Measurements from ENCODE around the gene SLC8A1. TPM values are rescaled to one million over a fixed set of nuclear protein-coding genes. Genes with fewer than 3 reads are reported as not detected.

Gene SLC8A1
- total RNA-seq, 2 experiments from 2014 or later = 1.9 to 2.3 TPM

DNA sequence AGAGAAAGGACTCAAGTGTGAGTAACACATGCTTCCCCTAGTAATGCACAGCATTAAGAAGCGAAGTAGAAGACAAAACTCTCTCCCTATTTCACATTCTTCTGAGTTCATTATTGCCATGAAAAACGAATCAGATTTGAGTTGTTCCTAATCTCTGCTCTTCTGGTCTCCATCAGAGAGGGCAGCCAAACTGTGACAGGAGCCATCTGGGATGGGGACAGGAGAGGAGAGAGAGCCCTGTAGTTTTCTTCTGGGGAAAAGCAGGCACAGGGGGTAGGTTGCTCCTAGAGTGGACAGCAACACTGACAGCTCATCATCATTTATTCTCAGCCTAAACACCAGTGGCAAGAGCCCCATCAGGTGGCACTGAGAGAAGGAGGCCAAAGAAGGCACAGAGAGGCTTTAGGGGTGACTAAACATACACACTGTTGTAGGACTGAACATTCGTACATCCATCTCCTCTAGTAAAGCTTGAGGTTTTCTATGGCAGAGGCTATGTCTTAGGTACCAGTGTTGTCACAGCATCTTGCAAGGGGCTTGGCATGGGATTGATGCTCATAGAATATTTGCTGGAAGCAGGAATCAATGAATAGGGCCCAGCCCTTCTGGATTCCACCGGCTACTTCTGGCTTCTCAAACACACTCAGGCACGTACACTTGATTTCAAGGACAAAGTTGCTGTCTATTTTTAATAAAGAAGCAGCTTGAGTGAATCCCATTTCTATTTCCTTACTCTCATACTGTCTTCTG, 33.1 kb downstream of the SLC8A1 start:
- CTCF ChIA-PET = interaction anchor here (0.9 kb wide), 1 partner anchor 504 kb away, joined by 3 read pairs; no protein-coding TSS in a partner anchor
- no peaks in the 10 kb centered on the region for H3K36me3 Mint-ChIP-seq (ENCODE audit: low read depth)
- ATAC-seq = no peak
- H3K9me3 Mint-ChIP-seq (ENCODE audit: low read depth) = no peaks in the 10 kb centered on the region
- H3K4me3 Mint-ChIP-seq = no peak overlapping the region
- POLR2A ChIA-PET = no interaction called here
- no peaks in the 10 kb centered on the region for H3K4me1 Mint-ChIP-seq
- H3K27me3 Mint-ChIP-seq = peaks cover 2% of the 10 kb centered on the region
- intact Hi-C loops (cut with DNase I, micrococcal nuclease) = no loop called here
- DNase-seq = no peak
- no peak overlapping the region for H3K27ac Mint-ChIP-seq

DNA sequence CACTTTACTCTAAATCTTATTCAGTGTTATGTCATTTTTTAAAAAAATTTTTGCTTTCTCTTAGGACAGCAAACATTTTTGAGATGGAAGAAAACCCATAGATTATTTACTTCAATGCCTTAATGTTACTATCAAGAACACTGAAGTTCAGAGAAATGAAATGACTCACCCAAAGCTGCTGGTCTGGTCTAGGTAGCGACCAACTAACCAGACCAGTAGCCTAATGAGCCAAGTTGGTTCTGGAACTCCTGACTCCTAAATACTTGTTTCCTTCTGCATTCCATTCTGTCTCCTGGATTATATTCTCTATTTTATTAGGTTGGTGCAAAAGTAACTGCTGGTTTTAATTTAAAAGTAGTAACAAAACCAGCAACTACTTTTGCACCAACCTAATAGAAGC, 35.4 kb downstream of the SLC8A1 start:
- H3K4me1 Mint-ChIP-seq = no peaks in the 10 kb centered on the region
- intact Hi-C loops (cut with DNase I, micrococcal nuclease) = no loop called here
- ATAC-seq (no peak), DNase-seq (no peak)
- no peaks in the 10 kb centered on the region for H3K9me3 Mint-ChIP-seq (ENCODE audit: low read depth)
- no peaks in the 10 kb centered on the region for H3K36me3 Mint-ChIP-seq (ENCODE audit: low read depth)
- H3K27ac Mint-ChIP-seq = no peak overlapping the region
- ChIA-PET CTCF (no interaction called here), POLR2A (no interaction called here)
- peaks cover 2% of the 10 kb centered on the region for H3K27me3 Mint-ChIP-seq
- no peak overlapping the region for H3K4me3 Mint-ChIP-seq

DNA sequence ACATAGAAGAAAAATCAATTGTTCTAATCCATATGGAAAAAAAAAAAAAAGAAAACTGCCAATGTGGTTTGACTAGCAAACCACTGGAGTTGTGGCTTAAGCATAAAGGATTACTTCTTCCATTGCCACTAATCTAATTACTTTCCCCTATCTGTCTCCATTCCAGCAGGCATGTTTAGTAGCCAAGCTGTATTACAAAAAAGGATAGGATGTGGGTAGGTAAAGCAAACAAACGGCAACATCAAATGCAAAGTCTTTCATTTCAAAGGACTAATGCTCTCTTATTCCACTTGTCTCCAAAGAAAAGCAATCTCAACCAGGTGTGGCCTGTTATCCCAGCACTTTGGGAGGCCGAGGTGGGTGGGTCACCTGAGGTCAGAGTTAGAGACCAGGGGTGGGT, 36.5 kb downstream of the SLC8A1 start:
- H3K27me3 Mint-ChIP-seq = no peaks in the 10 kb centered on the region
- H3K4me3 Mint-ChIP-seq = no peak overlapping the region
- H3K9me3 Mint-ChIP-seq (ENCODE audit: low read depth) = no peaks in the 10 kb centered on the region
- intact Hi-C loops (cut with DNase I, micrococcal nuclease) = no loop called here
- ChIA-PET CTCF (no interaction called here), POLR2A (no interaction called here)
- no peaks in the 10 kb centered on the region for H3K4me1 Mint-ChIP-seq
- ATAC-seq = no peak
- DNase-seq = no peak
- H3K36me3 Mint-ChIP-seq (ENCODE audit: low read depth) = no peaks in the 10 kb centered on the region
- H3K27ac Mint-ChIP-seq = no peak overlapping the region

DNA sequence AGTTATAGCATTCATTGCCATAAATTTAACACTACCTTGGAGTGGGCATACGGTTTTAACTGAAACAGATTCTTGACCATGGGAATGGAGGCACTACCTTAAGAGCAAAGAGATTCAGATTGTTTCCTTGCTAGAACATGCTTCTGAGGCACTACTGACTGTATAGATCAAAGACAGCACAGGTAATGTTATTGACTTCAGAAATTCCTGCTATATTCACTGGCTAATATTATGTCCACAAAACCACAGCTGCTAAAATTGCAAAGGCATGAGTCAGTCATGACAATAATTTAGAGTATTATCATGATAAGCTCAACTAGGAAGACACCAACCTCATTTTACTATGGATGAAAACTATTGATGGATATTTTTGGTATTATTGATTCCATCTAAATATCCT, 39.4 kb downstream of the SLC8A1 start:
- Mint-ChIP-seq H3K4me3 (no peak overlapping the region), H3K36me3 (ENCODE audit: low read depth) (no peaks in the 10 kb centered on the region), H3K27me3 (peaks cover 2% of the 10 kb centered on the region), H3K9me3 (ENCODE audit: low read depth) (no peaks in the 10 kb centered on the region), H3K27ac (no peak overlapping the region), H3K4me1 (no peaks in the 10 kb centered on the region)
- DNase-seq (no peak), ATAC-seq (no peak)
- ChIA-PET POLR2A (no interaction called here), CTCF (no interaction called here)
- intact Hi-C loops (cut with DNase I, micrococcal nuclease) = no loop called here

DNA sequence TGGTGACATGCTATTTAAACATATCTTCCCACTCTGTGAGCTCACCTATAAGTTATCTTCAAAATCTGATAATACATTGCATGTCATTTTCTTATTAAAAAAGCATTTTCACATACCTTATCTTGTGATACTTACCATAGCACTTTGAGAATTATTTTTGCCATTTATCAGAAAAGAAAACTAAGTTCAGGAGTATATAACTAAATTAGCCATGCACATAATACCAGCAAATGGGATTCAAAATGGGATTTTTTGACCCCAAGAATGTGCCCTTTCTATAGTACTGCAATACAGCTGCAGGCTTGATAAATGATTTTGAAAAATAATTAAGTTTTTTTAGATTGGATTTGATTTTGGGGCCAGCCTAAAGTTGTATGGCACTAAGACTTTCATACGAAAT, 41.2 kb downstream of the SLC8A1 start:
- H3K27ac Mint-ChIP-seq = no peak overlapping the region
- intact Hi-C loops (cut with DNase I, micrococcal nuclease) = no loop called here

DNA sequence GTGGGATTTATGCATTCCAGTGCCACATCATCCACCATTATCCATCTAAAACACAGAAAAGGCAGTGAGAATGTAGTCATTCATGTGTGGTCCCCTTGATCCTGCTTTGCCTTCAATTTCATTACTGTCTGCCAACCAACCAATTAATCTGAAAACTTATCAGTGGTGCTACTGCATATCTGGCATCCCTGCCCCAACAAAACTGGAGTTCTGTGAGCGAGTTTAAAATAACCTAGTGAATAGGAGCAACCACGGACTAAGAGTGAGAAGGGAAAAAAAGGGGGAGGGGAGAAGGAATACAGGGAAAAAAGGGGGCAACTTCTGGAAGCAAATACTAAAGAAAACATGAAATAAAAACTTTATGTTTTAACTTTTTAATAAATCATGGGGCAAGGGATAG, 42.2 kb downstream of the SLC8A1 start:
- Mint-ChIP-seq H3K9me3 (ENCODE audit: low read depth) (no peaks in the 10 kb centered on the region), H3K4me3 (no peak overlapping the region), H3K27me3 (peaks cover 2% of the 10 kb centered on the region), H3K27ac (no peak overlapping the region), H3K4me1 (no peaks in the 10 kb centered on the region), H3K36me3 (ENCODE audit: low read depth) (no peaks in the 10 kb centered on the region)
- no peak for ATAC-seq
- CTCF ChIA-PET = no interaction called here
- POLR2A ChIA-PET = no interaction called here
- intact Hi-C loops (cut with DNase I, micrococcal nuclease) = no loop called here
- DNase-seq = no peak

More for the DNA sequence above, 41.2 kb downstream of the SLC8A1 start:
- H3K4me3 Mint-ChIP-seq = no peak overlapping the region
- DNase-seq (no peak), ATAC-seq (no peak)
- no peaks in the 10 kb centered on the region for H3K4me1 Mint-ChIP-seq
- no peaks in the 10 kb centered on the region for H3K36me3 Mint-ChIP-seq (ENCODE audit: low read depth)
- no peaks in the 10 kb centered on the region for H3K9me3 Mint-ChIP-seq (ENCODE audit: low read depth)
- ChIA-PET CTCF (no interaction called here), POLR2A (no interaction called here)
- H3K27me3 Mint-ChIP-seq = peaks cover 2% of the 10 kb centered on the region

DNA sequence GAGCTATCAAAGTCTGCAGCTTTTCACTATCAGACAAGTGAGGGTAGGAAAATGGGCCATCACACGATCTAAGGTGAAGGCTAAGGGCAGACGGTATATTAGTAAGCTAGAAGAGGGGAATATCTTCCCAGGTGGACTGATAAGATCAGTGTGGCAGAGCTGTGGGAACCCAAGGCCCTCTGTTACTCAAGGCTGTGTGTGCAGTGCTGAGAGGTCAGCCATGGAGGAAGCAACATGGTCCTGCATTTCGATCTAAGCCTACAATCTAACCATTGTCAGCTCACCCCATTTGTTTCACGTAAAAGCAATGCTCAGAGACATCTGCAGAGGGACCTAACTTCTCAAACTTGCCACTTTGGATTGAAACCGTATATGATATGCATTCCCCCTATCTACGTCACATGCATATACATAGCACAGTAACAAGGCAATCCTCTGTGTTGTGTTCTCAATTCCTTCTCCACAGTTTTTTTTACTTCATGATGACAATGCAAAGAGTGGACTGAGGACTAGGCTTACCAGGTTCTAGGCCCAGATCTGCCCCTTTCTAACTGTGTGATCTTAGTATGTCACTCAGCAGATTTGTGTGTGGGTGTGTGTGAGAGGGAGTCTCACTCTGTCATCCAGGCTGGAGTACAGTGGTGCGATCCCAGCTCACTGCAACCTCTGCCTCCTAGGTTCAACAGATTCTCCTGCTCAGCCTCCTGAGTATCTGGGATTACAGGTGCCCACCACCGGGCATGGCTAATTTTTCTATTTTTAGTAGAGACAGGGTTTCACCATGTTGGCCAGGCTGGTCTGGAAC, 45.2 kb downstream of the SLC8A1 start:
- H3K9me3 Mint-ChIP-seq (ENCODE audit: low read depth) = no peaks in the 10 kb centered on the region
- H3K27ac Mint-ChIP-seq = no peak overlapping the region
- ATAC-seq (no peak), DNase-seq (no peak)
- ChIA-PET POLR2A (no interaction called here), CTCF (no interaction called here)
- H3K4me3 Mint-ChIP-seq = no peak overlapping the region
- H3K27me3 Mint-ChIP-seq = peaks cover 2% of the 10 kb centered on the region
- H3K4me1 Mint-ChIP-seq = no peaks in the 10 kb centered on the region
- intact Hi-C loops (cut with DNase I, micrococcal nuclease) = no loop called here
- no peaks in the 10 kb centered on the region for H3K36me3 Mint-ChIP-seq (ENCODE audit: low read depth)

DNA sequence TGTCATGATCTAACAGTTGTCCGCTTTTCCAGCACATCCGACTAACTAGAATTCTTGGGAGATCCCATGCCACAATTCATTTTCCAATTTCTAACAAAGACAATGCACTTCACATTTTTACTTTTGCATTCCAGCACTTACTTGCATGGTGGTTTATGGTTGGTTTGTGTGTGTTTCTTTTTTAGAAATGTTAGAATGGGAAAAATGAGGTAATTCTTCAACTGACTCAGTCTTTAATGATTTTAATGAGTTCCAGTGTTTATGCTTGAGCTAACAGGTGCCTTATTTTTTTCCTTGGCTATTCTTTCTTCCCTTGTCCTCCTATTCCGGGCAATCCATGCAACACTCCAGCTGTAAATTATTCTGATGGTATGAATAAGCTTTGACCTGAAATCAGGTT, 46.4 kb downstream of the SLC8A1 start:
- DNase-seq = no peak
- ChIA-PET POLR2A (no interaction called here), CTCF (no interaction called here)
- no peaks in the 10 kb centered on the region for H3K9me3 Mint-ChIP-seq (ENCODE audit: low read depth)
- no peak for ATAC-seq
- H3K4me1 Mint-ChIP-seq = no peaks in the 10 kb centered on the region
- H3K27ac Mint-ChIP-seq = no peak overlapping the region
- peaks cover 2% of the 10 kb centered on the region for H3K27me3 Mint-ChIP-seq
- intact Hi-C loops (cut with DNase I, micrococcal nuclease) = no loop called here
- no peaks in the 10 kb centered on the region for H3K36me3 Mint-ChIP-seq (ENCODE audit: low read depth)
- H3K4me3 Mint-ChIP-seq = no peak overlapping the region

DNA sequence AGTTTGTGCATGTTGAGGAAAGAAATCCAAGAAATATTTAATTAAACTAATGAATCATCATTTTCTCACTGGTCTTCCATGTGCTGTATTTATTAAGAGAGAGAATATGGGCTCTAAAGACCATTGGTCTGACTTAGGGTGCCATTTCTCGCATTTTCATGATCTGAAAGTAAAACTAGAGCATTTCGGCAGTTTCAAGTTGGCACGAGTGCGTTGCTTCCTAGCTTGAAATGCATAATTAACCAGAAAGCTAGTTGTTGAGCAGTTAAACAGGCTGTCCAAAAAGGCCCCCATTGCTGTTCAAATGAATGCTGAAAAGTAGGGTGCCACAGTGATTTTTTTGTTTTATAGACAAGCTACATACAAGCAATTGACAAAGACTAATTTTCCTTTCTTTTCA, 47.4 kb downstream of the SLC8A1 start:
- no peak overlapping the region for H3K27ac Mint-ChIP-seq
- no peak for ATAC-seq
- H3K36me3 Mint-ChIP-seq (ENCODE audit: low read depth) = no peaks in the 10 kb centered on the region
- no peaks in the 10 kb centered on the region for H3K9me3 Mint-ChIP-seq (ENCODE audit: low read depth)
- ChIA-PET POLR2A (no interaction called here), CTCF (no interaction called here)
- no peak for DNase-seq
- intact Hi-C loops (cut with DNase I, micrococcal nuclease) = no loop called here
- H3K4me3 Mint-ChIP-seq = no peak overlapping the region
- H3K4me1 Mint-ChIP-seq = no peaks in the 10 kb centered on the region
- H3K27me3 Mint-ChIP-seq = no peaks in the 10 kb centered on the region

DNA sequence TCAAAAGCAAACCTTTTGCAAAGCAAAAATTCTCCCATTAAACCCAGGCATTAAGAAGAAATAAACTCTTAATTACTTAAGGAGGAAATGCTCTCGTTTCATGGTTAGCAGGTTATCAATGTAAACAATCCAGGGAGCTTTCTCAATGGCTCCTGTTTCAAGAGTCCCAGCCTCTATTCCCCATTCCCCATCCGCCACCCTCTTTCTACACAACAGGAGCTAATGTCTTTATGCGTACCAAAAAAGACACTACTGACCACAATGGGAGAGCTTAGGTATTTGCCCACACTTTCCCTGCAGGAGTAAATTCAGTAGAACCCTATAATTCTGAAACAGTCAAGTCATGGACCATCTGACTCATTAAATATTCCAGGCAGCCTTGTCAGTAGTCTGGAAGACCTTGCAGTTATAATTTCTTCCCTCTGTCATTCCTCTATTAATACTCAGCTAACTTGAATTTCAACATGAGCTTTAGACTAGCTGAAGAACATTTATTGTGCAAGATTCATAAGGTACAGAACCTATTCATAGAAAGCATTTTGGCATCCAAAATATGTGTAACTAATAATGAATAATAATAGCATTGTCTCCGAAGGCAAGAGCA, 48.6 kb downstream of the SLC8A1 start:
- DNase-seq (no peak), ATAC-seq (no peak)
- Mint-ChIP-seq H3K9me3 (ENCODE audit: low read depth) (no peaks in the 10 kb centered on the region), H3K36me3 (ENCODE audit: low read depth) (no peaks in the 10 kb centered on the region), H3K27me3 (peaks cover 2% of the 10 kb centered on the region), H3K27ac (no peak overlapping the region), H3K4me1 (no peaks in the 10 kb centered on the region), H3K4me3 (no peak overlapping the region)
- ChIA-PET CTCF (no interaction called here), POLR2A (no interaction called here)
- intact Hi-C loops (cut with DNase I, micrococcal nuclease) = no loop called here

DNA sequence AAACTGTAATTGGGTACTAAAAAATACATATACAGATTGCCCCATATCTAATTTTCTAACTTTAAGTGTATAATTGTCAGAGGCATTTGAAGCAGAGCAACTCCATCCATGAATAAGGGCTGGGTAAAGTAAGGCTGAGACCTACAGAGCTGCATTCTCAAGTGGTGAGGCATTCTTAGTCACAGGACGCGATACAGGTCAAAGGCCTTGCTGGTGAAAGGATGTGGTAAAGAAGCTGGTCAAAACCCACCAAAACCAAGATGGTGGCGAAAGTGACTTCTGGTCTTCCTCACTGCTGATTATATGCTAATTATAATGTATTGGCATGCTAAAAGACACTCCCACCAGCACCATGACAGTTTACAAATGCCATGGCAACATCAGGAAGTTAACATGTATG, 50.0 kb downstream of the SLC8A1 start:
- POLR2A ChIA-PET = no interaction called here
- H3K4me3 Mint-ChIP-seq = no peak overlapping the region
- CTCF ChIA-PET = no interaction called here
- H3K4me1 Mint-ChIP-seq = no peaks in the 10 kb centered on the region
- intact Hi-C loops (cut with DNase I, micrococcal nuclease) = no loop called here
- H3K9me3 Mint-ChIP-seq (ENCODE audit: low read depth) = no peaks in the 10 kb centered on the region
- ATAC-seq (peak; percentile 16), DNase-seq (peak; percentile 7)
- H3K27ac Mint-ChIP-seq = no peak overlapping the region
- peaks cover 2% of the 10 kb centered on the region for H3K27me3 Mint-ChIP-seq
- H3K36me3 Mint-ChIP-seq (ENCODE audit: low read depth) = no peaks in the 10 kb centered on the region

DNA sequence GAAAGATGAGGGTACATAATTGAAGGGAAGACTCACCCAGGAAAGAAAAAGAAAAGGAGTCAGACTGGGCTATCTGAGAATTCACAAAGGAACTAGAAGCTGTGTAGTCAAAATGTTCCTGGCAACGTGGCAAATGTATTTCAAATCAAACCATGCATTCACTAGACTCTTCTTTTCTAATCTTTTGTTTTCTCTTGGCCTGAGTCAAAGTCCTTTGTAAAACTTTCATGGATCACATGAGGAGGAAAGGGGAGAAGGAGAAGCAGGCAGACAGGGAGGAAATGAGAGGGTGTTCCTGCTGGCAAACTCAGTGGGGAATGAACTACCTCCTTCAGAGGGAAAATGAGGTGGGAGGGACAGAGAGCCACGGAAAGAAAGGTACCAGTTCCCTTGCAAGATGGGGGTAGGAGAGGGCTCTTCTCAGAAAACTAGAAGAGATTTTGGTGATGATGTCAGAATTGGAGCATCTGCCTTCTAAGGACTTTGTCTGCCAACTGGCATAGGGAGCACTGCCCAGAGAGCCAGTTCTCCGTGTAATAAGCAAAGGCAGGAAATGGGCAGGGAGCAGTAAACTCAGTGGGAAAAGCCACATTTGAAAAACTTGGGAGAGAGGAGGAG, 51.4 kb downstream of the SLC8A1 start:
- no peaks in the 10 kb centered on the region for H3K36me3 Mint-ChIP-seq (ENCODE audit: low read depth)
- DNase-seq (no peak), ATAC-seq (no peak)
- CTCF ChIA-PET = no interaction called here
- no peak overlapping the region for H3K4me3 Mint-ChIP-seq
- intact Hi-C loops (cut with DNase I, micrococcal nuclease) = no loop called here
- no peaks in the 10 kb centered on the region for H3K9me3 Mint-ChIP-seq (ENCODE audit: low read depth)
- H3K4me1 Mint-ChIP-seq = no peaks in the 10 kb centered on the region
- H3K27ac Mint-ChIP-seq = no peak overlapping the region
- H3K27me3 Mint-ChIP-seq = peaks cover 2% of the 10 kb centered on the region
- POLR2A ChIA-PET = no interaction called here

Data from activated CD4-positive, alpha-beta T cell treated with anti-CD3 and anti-CD28 coated beads for 36 hours (primary cell).